ENCODE results near the gene SUFU.

DNA sequence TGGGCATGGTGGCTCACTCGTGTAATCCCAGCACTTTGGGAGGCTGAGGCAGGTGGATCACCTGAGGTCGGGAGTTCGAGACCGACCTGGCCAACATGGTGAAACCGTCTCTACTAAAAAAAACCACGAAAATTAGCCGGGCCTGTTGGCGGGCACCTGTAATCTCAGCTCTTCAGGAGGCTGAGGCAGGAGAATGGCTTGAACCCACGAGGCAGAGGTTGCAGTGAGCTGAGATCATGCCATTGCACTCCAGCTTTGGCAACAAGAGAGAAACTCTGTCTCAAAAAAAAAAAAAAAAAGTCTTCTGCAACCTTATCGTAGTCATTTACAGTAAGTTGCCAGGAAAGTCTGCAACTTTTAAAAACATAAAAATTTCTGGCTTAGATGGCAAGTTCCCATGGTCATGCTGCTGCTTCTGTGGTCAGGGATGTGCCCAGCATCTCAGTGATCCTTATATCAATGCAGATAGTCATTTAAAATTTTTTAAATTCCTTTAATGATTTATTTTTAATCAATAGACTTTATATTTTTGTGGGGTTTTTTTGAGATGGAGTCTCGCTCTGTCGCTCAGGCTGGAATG is 15.6 kb downstream of the SUFU start:
- TF ChIP-seq YY1 (IDR thresholded peaks at IDR 0.05; ENCODE audit: insufficient read depth, insufficient read length) (no peak), ZNF274 (IDR thresholded peaks at IDR 0.05; ENCODE audit: low read depth, low read length) (no peak), SUZ12 (IDR thresholded peaks at IDR 0.05; ENCODE audit: extremely low read depth, insufficient read depth, insufficient read length) (no peak)
